GM21381 (cell line): ENCODE results near the gene ZCCHC24.

Source experiments
- ATAC-seq: cut with Tn5 transposase; IDR thresholded peaks from one replicate; pipeline ENCODE4 v1.9.1; 2021; ENCODE audit warnings: mild to moderate bottlenecking, moderate library complexity; ENCODE audit not compliant: unreplicated experiment

ZCCHC24 gene

GRCh38 chr10:79414714-79415113 lies 30.7 kb downstream of the ZCCHC24 start:
- ATAC-seq, result no peak

GRCh38 chr10:79413196-79413595 lies 32.2 kb downstream of the ZCCHC24 start:
- no peak for ATAC-seq

DNA sequence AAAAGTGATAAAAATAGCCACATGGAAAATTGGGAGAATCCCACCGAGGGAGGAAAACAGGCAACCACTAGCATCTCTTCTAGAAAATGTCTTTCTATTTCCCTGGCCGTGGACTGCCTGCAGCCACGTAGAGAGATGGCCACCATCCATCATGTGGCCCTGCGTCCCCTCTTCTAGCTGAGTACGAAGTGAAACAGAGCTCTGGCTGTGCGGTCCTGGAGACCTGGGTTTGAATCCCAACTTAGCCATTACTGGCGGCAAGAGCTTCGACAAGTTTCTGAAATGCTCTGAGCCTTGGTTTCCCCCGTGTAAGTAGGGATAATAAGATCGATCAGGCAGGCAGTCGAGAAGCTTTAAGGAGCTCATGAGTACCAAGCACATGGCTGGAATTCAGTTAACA lies 32.9 kb downstream of the ZCCHC24 start:
- ATAC-seq, result no peak

- ATAC-seq, result no peak
These were observed 33.6 kb downstream of the ZCCHC24 start for GRCh38 chr10:79411546-79412495.

- ATAC-seq, result no peak
These were observed 34.9 kb downstream of the ZCCHC24 start for GRCh38 chr10:79410315-79411094.

- ATAC-seq, result no peak
These were observed 35.7 kb downstream of the ZCCHC24 start for GRCh38 chr10:79409726-79410085.

DNA sequence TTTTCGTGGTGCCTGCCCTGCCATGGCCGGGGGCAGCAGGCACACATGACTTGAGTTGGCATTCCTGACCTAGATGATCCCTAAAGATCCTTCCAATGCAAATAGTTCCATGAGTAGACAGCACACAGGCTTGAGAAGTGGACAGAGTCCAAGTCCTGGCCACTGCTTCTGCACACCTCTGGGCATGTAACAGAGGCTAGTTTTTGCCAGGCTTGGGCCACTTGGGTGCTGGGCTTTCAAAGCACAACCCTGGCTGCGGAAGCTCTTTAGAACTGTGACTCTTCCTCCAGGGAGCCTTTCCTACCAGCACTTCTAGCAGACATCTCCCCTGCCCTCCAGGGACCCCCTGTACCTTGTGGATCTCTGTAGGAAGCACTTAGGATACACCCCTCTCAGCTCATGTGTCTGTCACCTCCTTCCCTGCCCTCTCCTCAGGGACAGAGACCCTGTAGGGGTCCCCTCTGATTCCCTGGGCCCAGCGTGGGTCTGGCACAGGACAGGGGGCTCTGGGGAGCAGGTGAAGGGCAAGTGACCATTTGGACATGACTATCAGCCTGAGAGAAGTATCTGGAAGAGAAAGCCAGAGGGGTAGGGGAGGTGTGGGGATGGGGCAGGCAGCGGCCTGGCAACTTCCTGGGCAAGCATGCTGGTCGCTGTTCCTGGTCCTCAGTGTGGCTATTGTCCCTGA lies 36.2 kb downstream of the ZCCHC24 start:
- no peak for ATAC-seq

GRCh38 chr10:79407811-79408795 lies 37.3 kb downstream of the ZCCHC24 start:
- no peak for ATAC-seq

DNA sequence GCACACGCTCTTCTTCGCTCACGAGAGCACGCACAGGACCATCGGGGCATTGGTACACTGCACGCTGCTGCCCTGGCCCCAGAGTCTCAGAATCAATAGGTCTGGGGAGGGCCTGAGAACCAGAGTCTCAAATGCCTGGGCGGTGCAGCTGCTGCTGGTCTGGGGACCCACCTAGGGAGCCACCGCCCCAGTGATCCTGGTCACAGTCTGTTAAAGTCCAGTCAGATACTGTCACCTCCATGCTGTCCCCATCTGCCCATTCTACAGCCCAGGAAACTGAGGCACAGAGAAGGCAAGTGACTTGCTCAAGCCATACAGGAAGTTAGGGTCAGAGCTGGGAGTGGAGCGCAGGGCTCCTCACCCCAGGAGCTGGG lies 38.0 kb downstream of the ZCCHC24 start:
- no peak for ATAC-seq

- no peak for ATAC-seq
These were observed 38.6 kb downstream of the ZCCHC24 start for GRCh38 chr10:79406683-79407422.

DNA sequence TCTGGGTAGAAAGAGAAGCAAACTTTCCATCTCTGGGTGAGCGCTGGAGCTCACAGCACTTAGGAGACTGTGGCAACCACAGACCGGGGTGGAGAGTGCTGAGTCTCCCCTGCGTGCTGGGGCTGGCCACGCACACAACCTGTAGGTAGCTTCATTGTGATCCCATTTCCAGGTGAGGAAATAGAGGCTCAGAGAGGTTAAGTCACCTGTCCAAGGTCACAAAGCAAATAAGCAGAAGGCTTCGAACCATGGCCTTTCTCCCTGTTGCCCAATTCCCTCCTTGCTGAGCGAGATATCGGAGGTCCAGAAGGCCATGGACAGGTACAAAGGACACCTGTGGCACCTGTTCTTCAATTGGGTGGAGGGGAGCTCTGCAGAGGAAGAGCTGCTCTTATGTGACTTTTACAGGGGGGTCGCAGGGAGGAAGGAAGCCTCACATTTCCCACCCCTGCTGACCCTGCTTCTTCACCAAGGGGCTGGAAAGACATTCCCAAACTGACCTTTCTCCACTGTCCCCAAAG lies 39.4 kb downstream of the ZCCHC24 start:
- no peak for ATAC-seq

GRCh38 chr10:79405221-79405994 lies 40.0 kb downstream of the ZCCHC24 start:
- no peak for ATAC-seq

GRCh38 chr10:79404690-79405131 lies 40.7 kb downstream of the ZCCHC24 start:
- ATAC-seq, result no peak

- ATAC-seq, result no peak
These were observed 41.2 kb downstream of the ZCCHC24 start for GRCh38 chr10:79404231-79404609.

- no peak for ATAC-seq
These were observed 41.8 kb downstream of the ZCCHC24 start for GRCh38 chr10:79403441-79404230.

- ATAC-seq, result no peak
These were observed 42.5 kb downstream of the ZCCHC24 start for GRCh38 chr10:79402951-79403350.

GRCh38 chr10:79402625-79402946 lies 42.8 kb downstream of the ZCCHC24 start:
- ATAC-seq, result no peak
